Measurements from ENCODE around the gene STAP1.

Gene STAP1

DNA sequence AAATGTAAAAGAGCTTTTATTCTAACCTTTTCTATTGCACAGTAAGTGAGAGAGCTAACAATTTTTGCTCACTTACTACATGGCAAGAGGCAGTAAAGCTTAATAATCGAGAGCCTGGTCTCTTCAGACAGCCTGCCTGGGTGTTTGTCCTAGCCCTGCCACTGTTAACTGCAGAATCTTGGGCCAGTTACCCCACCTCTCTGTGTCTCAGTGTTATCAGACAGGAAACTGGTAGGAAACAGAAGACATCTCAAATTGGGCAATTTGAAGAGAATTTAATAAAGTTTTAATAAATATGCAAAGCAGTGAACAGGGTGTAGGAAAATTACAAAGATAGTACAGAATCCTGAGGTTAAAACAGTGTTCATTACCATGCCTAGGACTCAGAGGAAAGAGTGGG is 13.4 kb downstream of the STAP1 start:
- DNase-seq (ENCODE audit: low spot score), result no peak
- in situ Hi-C loops (cut with MboI; ENCODE audit: low sequenced_read_pairs, unreplicated experiment), result no loop called here
- TF ChIP-seq, protein P1, sequence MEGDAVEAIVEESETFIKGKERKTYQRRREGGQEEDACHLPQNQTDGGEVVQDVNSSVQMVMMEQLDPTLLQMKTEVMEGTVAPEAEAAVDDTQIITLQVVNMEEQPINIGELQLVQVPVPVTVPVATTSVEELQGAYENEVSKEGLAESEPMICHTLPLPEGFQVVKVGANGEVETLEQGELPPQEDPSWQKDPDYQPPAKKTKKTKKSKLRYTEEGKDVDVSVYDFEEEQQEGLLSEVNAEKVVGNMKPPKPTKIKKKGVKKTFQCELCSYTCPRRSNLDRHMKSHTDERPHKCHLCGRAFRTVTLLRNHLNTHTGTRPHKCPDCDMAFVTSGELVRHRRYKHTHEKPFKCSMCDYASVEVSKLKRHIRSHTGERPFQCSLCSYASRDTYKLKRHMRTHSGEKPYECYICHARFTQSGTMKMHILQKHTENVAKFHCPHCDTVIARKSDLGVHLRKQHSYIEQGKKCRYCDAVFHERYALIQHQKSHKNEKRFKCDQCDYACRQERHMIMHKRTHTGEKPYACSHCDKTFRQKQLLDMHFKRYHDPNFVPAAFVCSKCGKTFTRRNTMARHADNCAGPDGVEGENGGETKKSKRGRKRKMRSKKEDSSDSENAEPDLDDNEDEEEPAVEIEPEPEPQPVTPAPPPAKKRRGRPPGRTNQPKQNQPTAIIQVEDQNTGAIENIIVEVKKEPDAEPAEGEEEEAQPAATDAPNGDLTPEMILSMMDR (IDR thresholded peaks at IDR 0.05; ENCODE audit: borderline replicate concordance, control extremely low read depth, extremely low read depth, insufficient read depth, missing control alignments), result no peak

DNA sequence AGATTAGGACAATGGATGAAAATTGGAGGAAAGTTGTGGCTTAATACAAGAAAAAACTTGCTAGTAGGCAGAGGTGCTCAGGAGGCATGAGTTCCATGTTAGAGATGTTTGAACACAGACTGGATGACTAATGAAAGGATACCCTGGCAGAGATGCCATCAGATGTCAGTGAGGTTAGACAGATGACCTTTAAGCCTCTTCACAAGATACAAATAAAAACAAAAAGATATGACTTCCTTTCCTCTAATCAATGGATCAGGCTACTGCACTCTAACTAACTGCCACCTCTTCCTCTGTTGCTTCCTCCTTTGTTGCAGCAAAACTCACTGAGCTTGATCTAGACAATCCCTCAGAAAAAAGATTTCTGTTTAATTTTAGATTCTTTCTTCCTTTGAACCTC is 14.7 kb downstream of the STAP1 start:
- no peak for DNase-seq (ENCODE audit: low spot score)
- TF ChIP-seq, protein P1 (IDR thresholded peaks at IDR 0.05; ENCODE audit: borderline replicate concordance, control extremely low read depth, extremely low read depth, insufficient read depth, missing control alignments), result no peak
- in situ Hi-C loops (cut with MboI; ENCODE audit: low sequenced_read_pairs, unreplicated experiment), result no loop called here

DNA sequence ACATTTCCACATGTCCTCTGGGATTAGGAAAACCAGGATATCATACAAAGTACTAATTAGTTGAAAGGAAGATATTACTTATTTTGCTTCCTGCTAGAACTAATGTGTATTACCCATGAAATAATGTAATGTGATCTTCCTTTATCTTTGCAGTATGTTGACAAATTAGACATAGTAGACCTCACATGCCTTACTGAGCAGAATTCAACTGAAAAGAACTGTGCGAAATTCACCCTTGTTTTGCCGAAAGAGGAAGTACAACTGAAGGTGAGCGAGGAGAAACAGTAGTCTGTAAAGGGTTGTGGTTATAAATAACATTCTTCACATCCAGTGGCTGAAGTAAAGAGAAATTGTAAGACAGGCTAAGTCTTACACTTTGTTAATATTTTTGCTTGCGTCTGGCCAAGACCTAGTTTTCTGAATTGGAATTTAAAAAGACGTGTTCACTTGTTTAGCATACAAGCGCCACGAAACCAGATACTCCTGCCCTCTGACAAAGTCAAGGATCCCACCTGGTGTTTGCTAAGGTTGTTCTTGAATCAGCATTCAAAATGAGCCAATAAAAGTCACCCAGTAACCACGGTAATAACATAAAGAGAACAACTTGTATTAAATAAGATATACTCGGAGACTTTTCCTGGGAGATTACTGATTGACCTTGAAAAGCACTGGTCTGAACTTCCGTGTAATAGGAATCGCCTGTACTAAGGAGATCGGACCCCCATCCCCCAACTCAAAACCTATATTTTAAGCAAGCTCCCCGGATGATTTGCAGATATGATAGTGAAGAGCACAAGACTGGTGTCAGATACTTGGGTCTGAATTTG is 16.9 kb downstream of the STAP1 start:
- in situ Hi-C loops (cut with MboI; ENCODE audit: low sequenced_read_pairs, unreplicated experiment), result no loop called here
- TF ChIP-seq, protein P1 (IDR thresholded peaks at IDR 0.05; ENCODE audit: borderline replicate concordance, control extremely low read depth, extremely low read depth, insufficient read depth, missing control alignments), result no peak
- DNase-seq (ENCODE audit: low spot score), result peak; percentile 46

DNA sequence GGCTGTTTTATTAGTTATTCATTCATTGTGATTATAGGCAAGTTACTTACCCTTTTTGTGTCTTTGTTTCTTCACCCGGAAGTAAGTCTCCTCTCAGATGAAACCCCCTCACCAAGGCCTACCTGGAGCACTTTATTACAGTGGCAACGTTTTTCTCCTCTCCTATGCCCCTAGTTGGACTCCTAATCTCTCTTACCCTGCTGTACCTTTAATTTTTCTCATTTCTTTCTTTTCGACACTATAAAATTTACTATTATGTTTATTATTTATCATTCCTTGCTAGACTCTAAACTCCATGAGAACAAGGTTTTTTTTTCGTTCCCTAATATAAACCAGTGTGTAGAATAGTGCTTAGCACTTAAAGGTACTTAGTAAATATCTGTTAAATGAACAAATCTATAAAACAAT is 17.5 kb downstream of the STAP1 start:
- no peak for DNase-seq (ENCODE audit: low spot score)
- in situ Hi-C loops (cut with MboI; ENCODE audit: low sequenced_read_pairs, unreplicated experiment), result no loop called here
- TF ChIP-seq, protein P1 (IDR thresholded peaks at IDR 0.05; ENCODE audit: borderline replicate concordance, control extremely low read depth, extremely low read depth, insufficient read depth, missing control alignments), result no peak

DNA sequence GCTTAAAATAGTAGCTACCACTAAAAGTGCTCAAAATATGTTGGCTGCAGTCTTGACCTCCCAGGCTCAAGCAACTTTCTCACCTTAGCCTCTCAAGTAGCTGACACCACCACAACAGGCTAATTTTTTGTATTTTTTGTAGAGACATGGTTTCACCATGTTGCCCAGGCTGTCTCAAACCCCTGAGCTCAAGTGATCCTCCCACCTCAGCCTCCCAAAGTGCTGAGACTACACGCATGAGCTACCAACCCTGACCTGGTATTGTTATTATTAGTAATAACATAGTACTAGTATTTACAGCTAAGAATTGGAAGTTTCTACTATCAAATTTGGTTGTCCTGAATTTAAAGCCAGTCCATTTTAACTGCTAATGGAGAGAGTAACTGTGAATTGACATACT is 18.0 kb downstream of the STAP1 start:
- TF ChIP-seq, protein P1 (IDR thresholded peaks at IDR 0.05; ENCODE audit: borderline replicate concordance, control extremely low read depth, extremely low read depth, insufficient read depth, missing control alignments), result no peak
- no peak for DNase-seq (ENCODE audit: low spot score)
- in situ Hi-C loops (cut with MboI; ENCODE audit: low sequenced_read_pairs, unreplicated experiment), result no loop called here

DNA sequence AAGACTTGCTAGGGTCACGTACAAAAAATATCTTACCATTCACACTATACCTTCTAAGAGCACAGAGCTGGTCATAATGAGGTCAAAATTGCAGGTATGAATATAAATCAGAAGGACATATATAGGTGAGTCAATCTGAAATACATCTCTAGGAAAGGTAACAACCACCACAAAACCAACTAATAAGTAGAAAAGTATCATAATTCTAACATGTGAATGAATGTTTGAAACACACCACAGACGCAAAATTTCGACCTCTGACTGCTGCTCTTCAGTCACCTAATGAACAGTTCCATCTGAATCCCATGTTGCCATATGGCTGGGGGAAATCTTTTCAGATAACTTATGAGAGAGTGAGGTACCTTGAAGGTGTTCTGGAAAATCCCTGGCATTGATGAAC is 22.1 kb downstream of the STAP1 start:
- TF ChIP-seq, protein P1 (IDR thresholded peaks at IDR 0.05; ENCODE audit: borderline replicate concordance, control extremely low read depth, extremely low read depth, insufficient read depth, missing control alignments), result no peak
- no peak for DNase-seq (ENCODE audit: low spot score)
- in situ Hi-C loops (cut with MboI; ENCODE audit: low sequenced_read_pairs, unreplicated experiment), result no loop called here

All from GM13976 (cell line).